ENCODE measurements around the gene RAB3GAP1.

Gene RAB3GAP1

GRCh38 chr2:135132314-135132713 is 80.2 kb downstream of the RAB3GAP1 start:
- H3K27ac ChIP-seq: no peak overlapping the region
- no peak for TF ChIP-seq ZFX (IDR thresholded peaks at IDR 0.05; ENCODE audit: borderline replicate concordance)
- TF ChIP-seq CTCF (IDR thresholded peaks at IDR 0.05): no peak

- no peak overlapping the region for H3K27ac ChIP-seq
- no peak for TF ChIP-seq ZFX (IDR thresholded peaks at IDR 0.05; ENCODE audit: borderline replicate concordance)
- no peak for TF ChIP-seq CTCF (IDR thresholded peaks at IDR 0.05)
These were observed 88.5 kb downstream of the RAB3GAP1 start for GRCh38 chr2:135140606-135141005.

- TF ChIP-seq CTCF (IDR thresholded peaks at IDR 0.05) (no peak), ZFX (IDR thresholded peaks at IDR 0.05; ENCODE audit: borderline replicate concordance) (no peak)
- H3K27ac ChIP-seq: no peak overlapping the region
These were observed 90.2 kb downstream of the RAB3GAP1 start for GRCh38 chr2:135142323-135142722.

- no peak for TF ChIP-seq CTCF (IDR thresholded peaks at IDR 0.05)
- TF ChIP-seq ZFX (IDR thresholded peaks at IDR 0.05; ENCODE audit: borderline replicate concordance): no peak
- H3K27ac ChIP-seq: no peak overlapping the region
These were observed 92.3 kb downstream of the RAB3GAP1 start for GRCh38 chr2:135144343-135144742.

GRCh38 chr2:135149251-135149650 is 97.2 kb downstream of the RAB3GAP1 start:
- no peak overlapping the region for H3K27ac ChIP-seq

GRCh38 chr2:135150725-135151124 is 98.6 kb downstream of the RAB3GAP1 start:
- TF ChIP-seq ZFX (IDR thresholded peaks at IDR 0.05; ENCODE audit: borderline replicate concordance) (no peak), CTCF (IDR thresholded peaks at IDR 0.05) (no peak)

More at GRCh38 chr2:135149251-135149650, 97.2 kb downstream of the RAB3GAP1 start:
- TF ChIP-seq CTCF (IDR thresholded peaks at IDR 0.05) (no peak), ZFX (IDR thresholded peaks at IDR 0.05; ENCODE audit: borderline replicate concordance) (no peak)

GRCh38 chr2:135151615-135152014 is 99.5 kb downstream of the RAB3GAP1 start:
- H3K27ac ChIP-seq: no peak overlapping the region
- TF ChIP-seq ZFX (IDR thresholded peaks at IDR 0.05; ENCODE audit: borderline replicate concordance): no peak
- no peak for TF ChIP-seq CTCF (IDR thresholded peaks at IDR 0.05)

More at GRCh38 chr2:135150725-135151124, 98.6 kb downstream of the RAB3GAP1 start:
- no peak overlapping the region for H3K27ac ChIP-seq

All from 22Rv1 (cell line).